ENCODE results near the gene NLGN3. TPM values are rescaled to one million over a fixed set of nuclear protein-coding genes. Genes with fewer than 3 reads are reported as not detected.
A peak's percentile ranks its signal among the peaks of the same experiment; 100 is the strongest.

NLGN3 gene
- total and polyA plus RNA-seq, 2 of the 8 experiments (the other 6 are each of a cell fraction or from before 2014, with no cell fraction given) = 12.0 to 14.8 TPM

- no peak overlapping the region for H2AFZ ChIP-seq (ENCODE audit: low read length)
- H3K79me1 ChIP-seq (ENCODE audit: low read depth, low read length) = no peaks in the 10 kb centered on the region
- no peak overlapping the region for H3K56ac ChIP-seq (replicated peaks; ENCODE audit: insufficient read length, low read depth, low read length)
- no peak overlapping the region for H4K91ac ChIP-seq (replicated peaks; ENCODE audit: insufficient read length, low read length)
- H2BK20ac ChIP-seq (ENCODE audit: low read length) = 0 out of 2 replicates have a peak overlapping the region, but pooled peaks have one; percentile 32
- FAIRE-seq (no peak), DNase-seq (ENCODE audit: low read depth in 1 of 2, low spot score in 2 of 2) (no peak)
- 62% methylated on average over 6 of the region's 6 CpGs; no CpG with 5 or more reads in 1 of the 2 experiments for WGBS, 2 experiments (ENCODE audit: extremely low coverage in 1 of 2, insufficient coverage in 1 of 2, insufficient read length in 1 of 2, insufficient replicate concordance in 2 of 2, low coverage in 1 of 2, low lambda C conversion rate in 2 of 2, missing lambda C conversion rate in 1 of 2)
- no peaks in the 10 kb centered on the region for H3K79me2 ChIP-seq (ENCODE audit: control insufficient read depth in 1 of 2, insufficient read depth in 2 of 2, low read length in 2 of 2)
- peak overlapping the region; percentile 61 to 72; a peak in 3 of 4 replicates for H3K4me2 ChIP-seq (ENCODE audit: insufficient read depth in 1 of 2, low read depth in 2 of 2, low read length in 2 of 2)
- no peak overlapping the region for H4K8ac ChIP-seq (ENCODE audit: extremely low read depth, insufficient read depth, low read length)
- H3K4ac ChIP-seq (replicated peaks; ENCODE audit: insufficient read length, low read depth, low read length) = no peak overlapping the region
- no peaks in the 10 kb centered on the region for H3K9me3 ChIP-seq (ENCODE audit: insufficient read depth in 2 of 2, low read depth in 1 of 2, low read length in 1 of 2)
- H3K9ac ChIP-seq (replicated peaks in 1 of 4; ENCODE audit: extremely low read depth in 1 of 4, low read depth in 3 of 4, low read length in 3 of 4) = 0 out of 7 replicates have a peak overlapping the region, but pooled peaks of 1 of the 4 experiments have one; percentile 44
- no peaks in the 10 kb centered on the region for H3K27me3 ChIP-seq (replicated peaks in 1 of 4; ENCODE audit: control insufficient read depth in 3 of 4, extremely low read depth in 1 of 4, insufficient read depth in 3 of 4, low read length in 3 of 4)
- H3K4me1 ChIP-seq (replicated peaks in 1 of 4; ENCODE audit: control insufficient read depth in 3 of 4, insufficient read depth in 4 of 4, low read length in 3 of 4) = peaks cover 3 to 7% (median 5%) of the 10 kb centered on the region in 4 experiments; a peak in 4 of 7 replicates
- H3K23ac ChIP-seq (ENCODE audit: insufficient read length) = no peak overlapping the region
- TF ChIP-seq SIX5 (IDR thresholded peaks at IDR 0.05; ENCODE audit: low read depth, low read length) = no peak
- no peak for TF ChIP-seq ASH2L (IDR thresholded peaks at IDR 0.05; ENCODE audit: low read length)
- TF ChIP-seq NANOG (IDR thresholded peaks at IDR 0.05; ENCODE audit: insufficient read depth, low read depth, low read length, poor library complexity, severe bottlenecking) = no peak
- no peak for TF ChIP-seq TBP (IDR thresholded peaks at IDR 0.05; ENCODE audit: low read depth, low read length)
- no peak for TF ChIP-seq RAD21 (IDR thresholded peaks at IDR 0.05 in 1 of 2, conservative IDR thresholded peaks at IDR 0.05 in 1 of 2; ENCODE audit: low read depth in 2 of 2, low read length in 2 of 2)
- ChIA-PET POLR2A (ENCODE audit: partially characterized antibody) (interaction anchor here (1.7 to 3.0 kb wide), 9 partner anchors 9 to 100 kb away, joined by 4 to 13 read pairs (median 7); partner anchors contain the start of genes NONO and ZMYM3), CTCF (ENCODE audit: partially characterized antibody) (interaction anchor here (1.1 to 1.5 kb wide), 3 partner anchors 9 to 57 kb away, joined by 3 to 4 read pairs (median 3); no protein-coding TSS in a partner anchor)
- H4K20me1 ChIP-seq (replicated peaks in 1 of 2; ENCODE audit: control insufficient read depth in 1 of 2, insufficient read depth in 2 of 2, low read length in 2 of 2) = no peaks in the 10 kb centered on the region
- no peaks in the 10 kb centered on the region for H3K23me2 ChIP-seq (ENCODE audit: low read depth, low read length)
- H3K18ac ChIP-seq (ENCODE audit: extremely low read depth, low read length) = no peak overlapping the region; the same call in 1 of the 2 replicates
- no peak overlapping the region for H2BK120ac ChIP-seq (replicated peaks; ENCODE audit: low read depth, low read length)
- no peak overlapping the region for H2BK15ac ChIP-seq (ENCODE audit: low read length)
- no peak overlapping the region for H2BK12ac ChIP-seq (ENCODE audit: low read depth, low read length)
- H3K27ac ChIP-seq (ENCODE audit: low read depth, low read length) = 0 out of 2 replicates have a peak overlapping the region, but pooled peaks have one; percentile 87
- H3K4me3 ChIP-seq (ENCODE audit: extremely low read depth in 1 of 4, insufficient read depth in 2 of 4, low read depth in 3 of 4, low read length in 4 of 4) = peak overlapping the region in 1 of 4 experiments; percentile 53; a peak in 1 of 8 replicates
- no peak overlapping the region for H4K5ac ChIP-seq (ENCODE audit: insufficient read length, low read depth, low read length)
- no peak overlapping the region for H3K14ac ChIP-seq (ENCODE audit: insufficient read length)
- H2BK5ac ChIP-seq (ENCODE audit: low read depth, low read length) = no peak overlapping the region; the same call in 1 of the 2 replicates
- H3K36me3 ChIP-seq (ENCODE audit: control insufficient read depth in 2 of 4, insufficient read depth in 4 of 4, low read length in 3 of 4) = no peaks in the 10 kb centered on the region
- no peak overlapping the region for H2AK5ac ChIP-seq (ENCODE audit: low read depth, low read length)
These were observed 38.7 kb downstream of the NLGN3 start for GRCh38 chrX:71183341-71183740.
